ENCODE results near the gene HEXIM1.

DNA sequence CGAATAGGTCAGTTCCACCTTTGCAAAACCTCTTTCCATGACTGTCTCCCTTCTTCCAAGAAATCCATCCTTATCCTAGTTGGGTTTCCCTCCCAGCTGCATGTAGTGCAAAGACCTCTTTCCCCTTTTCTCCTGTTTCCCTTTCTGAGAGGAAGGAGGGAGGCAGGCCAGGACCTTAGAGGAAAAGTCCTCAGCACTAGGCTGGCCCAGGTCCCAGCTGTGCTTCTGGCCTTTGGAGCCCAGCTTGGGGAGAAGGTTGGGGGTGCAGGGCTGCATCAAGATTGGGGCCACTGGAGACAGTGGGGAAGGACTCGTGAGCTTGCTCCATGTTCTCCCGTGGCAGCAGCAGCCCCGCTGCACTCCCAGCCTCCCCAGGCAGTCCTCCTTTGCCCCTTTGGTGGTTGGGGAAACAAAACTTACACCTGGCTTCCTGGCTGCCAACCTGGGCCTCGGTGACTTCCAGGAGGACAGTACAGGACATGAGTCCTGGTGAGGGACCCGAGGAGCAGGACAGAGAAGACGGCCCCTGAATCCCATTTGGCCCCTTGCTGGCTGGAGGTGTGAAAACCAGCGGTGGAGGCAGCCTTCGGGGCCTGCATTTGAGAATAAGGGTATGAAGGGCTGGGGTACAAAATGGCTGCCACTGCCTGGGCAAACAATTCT lies 13.9 kb downstream of the HEXIM1 start:
- no peak for TF ChIP-seq YY1 (IDR thresholded peaks at IDR 0.05; ENCODE audit: low read depth)
- TF ChIP-seq, protein P1, sequence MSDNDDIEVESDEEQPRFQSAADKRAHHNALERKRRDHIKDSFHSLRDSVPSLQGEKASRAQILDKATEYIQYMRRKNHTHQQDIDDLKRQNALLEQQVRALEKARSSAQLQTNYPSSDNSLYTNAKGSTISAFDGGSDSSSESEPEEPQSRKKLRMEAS (IDR thresholded peaks at IDR 0.05) = no peak
- TF ChIP-seq TEAD4 (IDR thresholded peaks at IDR 0.05) = no peak
- no peak for TF ChIP-seq CEBPB (IDR thresholded peaks at IDR 0.05)
- no peak for TF ChIP-seq EP300 (IDR thresholded peaks at IDR 0.05; ENCODE audit: borderline replicate concordance)
- TF ChIP-seq, protein P2, sequence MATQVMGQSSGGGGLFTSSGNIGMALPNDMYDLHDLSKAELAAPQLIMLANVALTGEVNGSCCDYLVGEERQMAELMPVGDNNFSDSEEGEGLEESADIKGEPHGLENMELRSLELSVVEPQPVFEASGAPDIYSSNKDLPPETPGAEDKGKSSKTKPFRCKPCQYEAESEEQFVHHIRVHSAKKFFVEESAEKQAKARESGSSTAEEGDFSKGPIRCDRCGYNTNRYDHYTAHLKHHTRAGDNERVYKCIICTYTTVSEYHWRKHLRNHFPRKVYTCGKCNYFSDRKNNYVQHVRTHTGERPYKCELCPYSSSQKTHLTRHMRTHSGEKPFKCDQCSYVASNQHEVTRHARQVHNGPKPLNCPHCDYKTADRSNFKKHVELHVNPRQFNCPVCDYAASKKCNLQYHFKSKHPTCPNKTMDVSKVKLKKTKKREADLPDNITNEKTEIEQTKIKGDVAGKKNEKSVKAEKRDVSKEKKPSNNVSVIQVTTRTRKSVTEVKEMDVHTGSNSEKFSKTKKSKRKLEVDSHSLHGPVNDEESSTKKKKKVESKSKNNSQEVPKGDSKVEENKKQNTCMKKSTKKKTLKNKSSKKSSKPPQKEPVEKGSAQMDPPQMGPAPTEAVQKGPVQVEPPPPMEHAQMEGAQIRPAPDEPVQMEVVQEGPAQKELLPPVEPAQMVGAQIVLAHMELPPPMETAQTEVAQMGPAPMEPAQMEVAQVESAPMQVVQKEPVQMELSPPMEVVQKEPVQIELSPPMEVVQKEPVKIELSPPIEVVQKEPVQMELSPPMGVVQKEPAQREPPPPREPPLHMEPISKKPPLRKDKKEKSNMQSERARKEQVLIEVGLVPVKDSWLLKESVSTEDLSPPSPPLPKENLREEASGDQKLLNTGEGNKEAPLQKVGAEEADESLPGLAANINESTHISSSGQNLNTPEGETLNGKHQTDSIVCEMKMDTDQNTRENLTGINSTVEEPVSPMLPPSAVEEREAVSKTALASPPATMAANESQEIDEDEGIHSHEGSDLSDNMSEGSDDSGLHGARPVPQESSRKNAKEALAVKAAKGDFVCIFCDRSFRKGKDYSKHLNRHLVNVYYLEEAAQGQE (IDR thresholded peaks at IDR 0.05; ENCODE audit: low read depth) = no peak
- no peak for TF ChIP-seq EGR1 (IDR thresholded peaks at IDR 0.05)
- no peak for TF ChIP-seq TCF12 (IDR thresholded peaks at IDR 0.05; ENCODE audit: low read depth)
- no peak for TF ChIP-seq NFIC (IDR thresholded peaks at IDR 0.05)
- no peak for TF ChIP-seq FOXM1 (IDR thresholded peaks at IDR 0.05; ENCODE audit: borderline replicate concordance, low read depth)
- no peak for TF ChIP-seq RAD21 (IDR thresholded peaks at IDR 0.05; ENCODE audit: low read depth)
- TF ChIP-seq, protein P3, sequence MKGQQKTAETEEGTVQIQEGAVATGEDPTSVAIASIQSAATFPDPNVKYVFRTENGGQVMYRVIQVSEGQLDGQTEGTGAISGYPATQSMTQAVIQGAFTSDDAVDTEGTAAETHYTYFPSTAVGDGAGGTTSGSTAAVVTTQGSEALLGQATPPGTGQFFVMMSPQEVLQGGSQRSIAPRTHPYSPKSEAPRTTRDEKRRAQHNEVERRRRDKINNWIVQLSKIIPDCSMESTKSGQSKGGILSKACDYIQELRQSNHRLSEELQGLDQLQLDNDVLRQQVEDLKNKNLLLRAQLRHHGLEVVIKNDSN (IDR thresholded peaks at IDR 0.05) = no peak
- no peak for TF ChIP-seq TAF1 (IDR thresholded peaks at IDR 0.05; ENCODE audit: low read depth)

Data from Ishikawa (cell line).